Gastrocnemius medialis (tissue), 4 donors: ENCODE results near the gene GALNT18. TPM values are rescaled to one million over a fixed set of nuclear protein-coding genes. Genes with fewer than 3 reads are reported as not detected.

Source experiments
- ATAC-seq, 2 donors: fragments of 150-250 bp; one replicate each; pipeline ENCODE4 v1.9.1; 2016
- DNase-seq, 2 donors: peaks; one replicate each; pipeline ENCODE4 v3.0.0-alpha.2; 2019
- H3K27ac ChIP-seq, 4 donors: fragments of 200-600 bp; sonication (generic); 1 replicate in 1 of 4; 2 replicates in 3 of 4; pipeline ENCODE4 v1.5.1; 2016 to 2018; ENCODE audit warnings: mild to moderate bottlenecking in 2 of 4, moderate library complexity in 1 of 4
- H3K27me3 ChIP-seq, 3 donors: fragments of 200-600 bp; sonication (generic) in 2 of 3; 1 replicate in 1 of 3; 2 replicates in 2 of 3; pipeline versions ENCODE4 v1.5.1 to v1.6.0; 2016 to 2019; ENCODE audit warnings: mild to moderate bottlenecking in 1 of 3, moderate library complexity in 1 of 3
- H3K36me3 ChIP-seq, 2 donors: fragments of 200-600 bp; sonication (generic) in 1 of 2; one replicate each; pipeline ENCODE4 v1.5.1; 2017 to 2018
- H3K4me1 ChIP-seq, 2 donors: fragments of 200-600 bp; sonication (generic) in 1 of 2; one replicate each; pipeline ENCODE4 v1.5.1; 2016 to 2017; ENCODE audit warnings: mild to moderate bottlenecking in 2 of 2
- H3K4me3 ChIP-seq, 4 donors: fragments of 200-600 bp; sonication (generic) in 3 of 4; 1 replicate in 1 of 4; 2 replicates in 3 of 4; pipeline ENCODE4 v1.5.1; 2016 to 2019; ENCODE audit warnings: mild to moderate bottlenecking in 2 of 4
- H3K9me3 ChIP-seq, 3 donors: fragments of 200-600 bp; sonication (generic) in 2 of 3; 1 replicate in 1 of 3; 2 replicates in 2 of 3; pipeline ENCODE4 v1.5.1; 2016 to 2019
- POLR2A ChIP-seq, 2 donors: fragments of 450-650 bp; IDR thresholded peaks; one replicate each; pipeline ENCODE4 v1.6.1; 2017; ENCODE audit warnings: antibody characterized with exemption in 2 of 2, mild to moderate bottlenecking in 2 of 2, moderate library complexity in 2 of 2
- in situ Hi-C, 4 donors: fragments of 200-750 bp; cut with MboI; loops; one replicate each; pipeline versions ENCODE4 v1.15.0 to v1.8.0; 2017; ENCODE audit warnings: low sequenced_read_pairs in 4 of 4
- intact Hi-C: fragments of 100-400 bp; cut with DNase I; formaldehyde crosslinking; loops from one replicate; pipeline ENCODE4 v1.15.1; 2023; ENCODE audit warnings: low total_unique reads
- total RNA-seq, 4 donors: library from RNA; depleted of rRNA; stranded (reverse); fragments of >200 nt; gene quantifications; one replicate each; pipeline versions ENCODE4 v1.1.0 to v1.2.3, GENCODE V29; 2016
- TF ChIP-seq, protein P1 (sequence below), 5 experiments: fragments of 450-650 bp in 3 of 5; fragments of 200-600 bp in 2 of 5; sonication (generic) in 2 of 5; IDR thresholded peaks in 4 of 5; conservative IDR thresholded peaks in 1 of 5; 1 replicate in 4 of 5; 2 replicates in 1 of 5; pipeline ENCODE4 v1.5.1; 2016 to 2019; ENCODE audit warnings: antibody characterized with exemption in 5 of 5, mild to moderate bottlenecking in 3 of 5, moderate library complexity in 3 of 5

Gene GALNT18
- total RNA-seq, 4 donors from 2014 or later = 10.5 to 29.2 (median 11.2) TPM

- in situ Hi-C loops = no loop called here
- Histone ChIP-seq H3K27me3 (no peaks in the 10 kb centered on the region), H3K4me3 (no peak overlapping the region), H3K36me3 (no peaks in the 10 kb centered on the region), H3K27ac (no peak overlapping the region), H3K9me3 (no peaks in the 10 kb centered on the region), H3K4me1 (peaks cover 6 to 17% of the 10 kb centered on the region in 2 donors)
- intact Hi-C loops = no loop called here
- ATAC-seq (no peak), DNase-seq (no peak)
- TF ChIP-seq POLR2A (IDR thresholded peaks at IDR 0.05) = no peak
- TF ChIP-seq, protein P1, sequence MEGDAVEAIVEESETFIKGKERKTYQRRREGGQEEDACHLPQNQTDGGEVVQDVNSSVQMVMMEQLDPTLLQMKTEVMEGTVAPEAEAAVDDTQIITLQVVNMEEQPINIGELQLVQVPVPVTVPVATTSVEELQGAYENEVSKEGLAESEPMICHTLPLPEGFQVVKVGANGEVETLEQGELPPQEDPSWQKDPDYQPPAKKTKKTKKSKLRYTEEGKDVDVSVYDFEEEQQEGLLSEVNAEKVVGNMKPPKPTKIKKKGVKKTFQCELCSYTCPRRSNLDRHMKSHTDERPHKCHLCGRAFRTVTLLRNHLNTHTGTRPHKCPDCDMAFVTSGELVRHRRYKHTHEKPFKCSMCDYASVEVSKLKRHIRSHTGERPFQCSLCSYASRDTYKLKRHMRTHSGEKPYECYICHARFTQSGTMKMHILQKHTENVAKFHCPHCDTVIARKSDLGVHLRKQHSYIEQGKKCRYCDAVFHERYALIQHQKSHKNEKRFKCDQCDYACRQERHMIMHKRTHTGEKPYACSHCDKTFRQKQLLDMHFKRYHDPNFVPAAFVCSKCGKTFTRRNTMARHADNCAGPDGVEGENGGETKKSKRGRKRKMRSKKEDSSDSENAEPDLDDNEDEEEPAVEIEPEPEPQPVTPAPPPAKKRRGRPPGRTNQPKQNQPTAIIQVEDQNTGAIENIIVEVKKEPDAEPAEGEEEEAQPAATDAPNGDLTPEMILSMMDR (IDR thresholded peaks at IDR 0.05 in 4 of 5, conservative IDR thresholded peaks at IDR 0.05 in 1 of 5) = no peak
Observed at GRCh38 chr11:11468954-11469353, 152.9 kb downstream of the GALNT18 start.

- TF ChIP-seq, protein P1 (IDR thresholded peaks at IDR 0.05 in 4 of 5, conservative IDR thresholded peaks at IDR 0.05 in 1 of 5) = no peak
- no peak for TF ChIP-seq POLR2A (IDR thresholded peaks at IDR 0.05)
- Histone ChIP-seq H3K4me1 (peaks cover 6 to 23% of the 10 kb centered on the region in 2 donors), H3K36me3 (no peaks in the 10 kb centered on the region)
Observed at GRCh38 chr11:11467312-11467711, 154.5 kb downstream of the GALNT18 start.

GRCh38 chr11:11464555-11464954 is 157.2 kb downstream of the GALNT18 start:
- in situ Hi-C loops (no loop called here), intact Hi-C loops (loop anchor here (5.0 kb wide), 1 partner anchor 57 kb away; no protein-coding TSS in a partner anchor)
- Histone ChIP-seq H3K4me3 (no peak overlapping the region), H3K27ac (no peak overlapping the region), H3K27me3 (no peaks in the 10 kb centered on the region), H3K4me1 (peaks cover 19 to 28% of the 10 kb centered on the region in 2 donors), H3K9me3 (no peaks in the 10 kb centered on the region), H3K36me3 (no peaks in the 10 kb centered on the region)
- ATAC-seq (no peak), DNase-seq (no peak)
- TF ChIP-seq POLR2A (IDR thresholded peaks at IDR 0.05) = no peak
- TF ChIP-seq, protein P1 (IDR thresholded peaks at IDR 0.05 in 4 of 5, conservative IDR thresholded peaks at IDR 0.05 in 1 of 5) = no peak

More at GRCh38 chr11:11467312-11467711, 154.5 kb downstream of the GALNT18 start:
- ATAC-seq (no peak), DNase-seq (no peak)
- no peak overlapping the region for H3K4me3 ChIP-seq
- H3K9me3 ChIP-seq = no peaks in the 10 kb centered on the region
- no peak overlapping the region for H3K27ac ChIP-seq
- in situ Hi-C loops = no loop called here
- no peaks in the 10 kb centered on the region for H3K27me3 ChIP-seq
- intact Hi-C loops = no loop called here

DNA sequence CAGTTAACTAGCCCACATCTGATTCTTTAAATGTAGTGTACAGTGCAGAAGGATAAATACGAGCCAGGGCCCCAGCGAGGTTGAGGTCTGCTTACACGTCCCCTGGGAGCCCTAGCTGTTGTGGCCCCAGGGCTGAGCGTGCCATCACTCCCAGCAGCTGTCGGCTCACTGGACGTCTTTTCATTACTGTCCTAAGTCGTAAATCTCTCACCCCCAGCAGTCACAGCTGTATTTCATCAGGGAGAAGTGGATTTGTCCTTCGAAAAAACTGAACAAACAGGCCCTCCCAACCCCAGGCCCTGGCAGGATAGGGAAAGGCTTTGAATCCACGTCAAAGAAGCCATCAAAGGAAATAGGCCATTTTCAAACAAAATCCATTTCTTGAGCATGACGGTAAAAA is 158.4 kb downstream of the GALNT18 start:
- Histone ChIP-seq H3K27ac (no peak overlapping the region), H3K36me3 (no peaks in the 10 kb centered on the region), H3K4me3 (no peak overlapping the region), H3K9me3 (no peaks in the 10 kb centered on the region), H3K4me1 (peaks cover 19 to 28% of the 10 kb centered on the region in 2 donors), H3K27me3 (no peaks in the 10 kb centered on the region)
- peak in 1 of 2 donors; percentile 19 for DNase-seq
- intact Hi-C loops (loop anchor here (5.0 kb wide), 1 partner anchor 56 kb away; no protein-coding TSS in a partner anchor), in situ Hi-C loops (no loop called here)
- ATAC-seq = peak in 1 of 2 donors; percentile 44
- TF ChIP-seq POLR2A (IDR thresholded peaks at IDR 0.05) = no peak
- TF ChIP-seq, protein P1 (IDR thresholded peaks at IDR 0.05 in 4 of 5, conservative IDR thresholded peaks at IDR 0.05 in 1 of 5) = no peak

DNA sequence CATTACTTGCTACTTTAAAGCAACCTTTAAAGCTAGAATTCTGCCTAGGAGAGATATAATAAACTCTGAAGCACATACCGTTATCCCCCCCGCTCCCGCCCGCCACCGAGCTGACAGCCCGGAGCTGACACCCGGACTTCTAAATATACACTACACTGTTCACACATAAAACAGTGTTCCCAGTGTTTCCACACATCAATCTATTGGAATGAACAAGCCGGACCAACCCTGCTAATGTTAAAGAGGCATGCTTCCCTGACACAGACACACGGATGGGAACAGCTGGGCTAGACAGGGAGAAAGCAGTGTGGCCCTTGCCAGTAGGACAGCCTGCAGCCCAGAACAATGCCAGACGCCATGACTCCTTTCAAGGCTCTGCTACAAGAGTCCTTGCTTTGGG is 160.3 kb downstream of the GALNT18 start:
- peaks cover 19 to 25% of the 10 kb centered on the region in 2 donors for H3K4me1 ChIP-seq

More for the DNA sequence above, 160.3 kb downstream of the GALNT18 start:
- intact Hi-C loops = loop anchor here (5.0 kb wide), 1 partner anchor 54 kb away; no protein-coding TSS in a partner anchor
- ATAC-seq (peak; percentile 65 to 82), DNase-seq (peak in 1 of 2 donors; percentile 38)
- Histone ChIP-seq H3K27ac (peak overlapping the region in 2 of 4 donors; percentile 54 to 70), H3K36me3 (no peaks in the 10 kb centered on the region), H3K4me3 (no peak overlapping the region), H3K9me3 (no peaks in the 10 kb centered on the region), H3K27me3 (no peaks in the 10 kb centered on the region)
- TF ChIP-seq POLR2A (IDR thresholded peaks at IDR 0.05) = no peak
- TF ChIP-seq, protein P1 (IDR thresholded peaks at IDR 0.05 in 4 of 5, conservative IDR thresholded peaks at IDR 0.05 in 1 of 5) = no peak
- in situ Hi-C loops = no loop called here
